ENCODE data around the gene RARA.
"Not testable (repeated sequence)": the region's sequence is repeated elsewhere in the genome, so short reads cannot be mapped to it uniquely, and the experiment has no call there.

RARA gene

GRCh38 chr17:40363111-40363827 lies 54.3 kb downstream of the RARA start:
- Histone ChIP-seq H3K4me1 (ENCODE audit: control insufficient read depth in 1 of 2, insufficient read depth in 1 of 2, low read depth in 1 of 2, low read length in 1 of 2) (peaks cover 15 to 25% of the 10 kb centered on the region in 2 experiments), H3K9me3 (no peaks in the 10 kb centered on the region), H3K36me3 (no peaks in the 10 kb centered on the region), H3K27me3 (peaks cover 76% of the 10 kb centered on the region), H3K4me3 (ENCODE audit: low read depth in 1 of 2, low read length in 1 of 2) (peak overlapping the region; percentile 43 to 55), H3K27ac (no peak overlapping the region)
- TF ChIP-seq CTCF (IDR thresholded peaks at IDR 0.05) = no peak

- Histone ChIP-seq H3K27me3 (peaks cover 74% of the 10 kb centered on the region), H3K36me3 (no peaks in the 10 kb centered on the region), H3K27ac (no peak within 1 kb of the TSS), H3K4me1 (ENCODE audit: control insufficient read depth in 1 of 2, insufficient read depth in 1 of 2, low read depth in 1 of 2, low read length in 1 of 2) (peaks cover 8 to 16% of the 10 kb centered on the region in 2 experiments), H3K4me3 (ENCODE audit: low read depth in 1 of 2, low read length in 1 of 2) (no peak within 1 kb of the TSS), H3K9me3 (no peaks in the 10 kb centered on the region)
- no peak for TF ChIP-seq CTCF (IDR thresholded peaks at IDR 0.05)
Observed at GRCh38 chr17:40364121-40364861, 55.3 kb downstream of the RARA start, which contains the start of gene GJD3. GJD3 (minus strand) TSS chr17:40364737; CDS start chr17:40363815, 922 bp downstream.

GRCh38 chr17:40364906-40365305 lies 55.9 kb downstream of the RARA start:
- Histone ChIP-seq H3K9me3 (no peaks in the 10 kb centered on the region), H3K27me3 (peaks cover 68% of the 10 kb centered on the region), H3K27ac (no peak overlapping the region), H3K4me1 (ENCODE audit: control insufficient read depth in 1 of 2, insufficient read depth in 1 of 2, low read depth in 1 of 2, low read length in 1 of 2) (peaks cover 8 to 15% of the 10 kb centered on the region in 2 experiments), H3K36me3 (no peaks in the 10 kb centered on the region), H3K4me3 (ENCODE audit: low read depth in 1 of 2, low read length in 1 of 2) (no peak overlapping the region)
- TF ChIP-seq CTCF (IDR thresholded peaks at IDR 0.05) = no peak

- TF ChIP-seq CTCF (IDR thresholded peaks at IDR 0.05) = no peak
Observed at GRCh38 chr17:40366076-40366860, 57.3 kb downstream of the RARA start.

GRCh38 chr17:40366861-40367518 lies 58.0 kb downstream of the RARA start:
- Histone ChIP-seq H3K4me1 (ENCODE audit: control insufficient read depth in 1 of 2, insufficient read depth in 1 of 2, low read depth in 1 of 2, low read length in 1 of 2) (peaks cover 8 to 15% of the 10 kb centered on the region in 2 experiments), H3K27me3 (peaks cover 47% of the 10 kb centered on the region), H3K27ac (no peak overlapping the region), H3K36me3 (no peaks in the 10 kb centered on the region), H3K9me3 (no peaks in the 10 kb centered on the region), H3K4me3 (ENCODE audit: low read depth in 1 of 2, low read length in 1 of 2) (no peak overlapping the region)
- no peak for TF ChIP-seq CTCF (IDR thresholded peaks at IDR 0.05)

More at GRCh38 chr17:40366076-40366860, 57.3 kb downstream of the RARA start:
- Histone ChIP-seq H3K36me3 (no peaks in the 10 kb centered on the region), H3K27me3 (peaks cover 54% of the 10 kb centered on the region), H3K4me1 (ENCODE audit: control insufficient read depth in 1 of 2, insufficient read depth in 1 of 2, low read depth in 1 of 2, low read length in 1 of 2) (peaks cover 8 to 15% of the 10 kb centered on the region in 2 experiments), H3K27ac (no peak overlapping the region), H3K4me3 (ENCODE audit: low read depth in 1 of 2, low read length in 1 of 2) (no peak overlapping the region), H3K9me3 (no peaks in the 10 kb centered on the region)

GRCh38 chr17:40367728-40368127 lies 58.7 kb downstream of the RARA start:
- H3K4me1 ChIP-seq (ENCODE audit: control insufficient read depth in 1 of 2, insufficient read depth in 1 of 2, low read depth in 1 of 2, low read length in 1 of 2) = peaks cover 8 to 11% of the 10 kb centered on the region in 2 experiments
- H3K9me3 ChIP-seq; H3K4me3 ChIP-seq (ENCODE audit: low read depth in 1 of 2, low read length in 1 of 2); H3K36me3 ChIP-seq; H3K27ac ChIP-seq: not testable (repeated sequence)
- peaks cover 39% of the 10 kb centered on the region for H3K27me3 ChIP-seq

Measured in neutrophil (primary cell).